GM19099 (cell line): ENCODE measurements around the gene TMEFF1.

Experiments
- POLR2A ChIP-seq: IDR thresholded peaks from 3 replicates; pipeline ENCODE4 v1.6.1; 2011; ENCODE audit warnings: low read depth; ENCODE audit not compliant: insufficient read length; ENCODE audit errors: extremely low read depth

Gene TMEFF1

GRCh38 chr9:100515578-100516494 lies 42.9 kb downstream of the TMEFF1 start:
- no peak for TF ChIP-seq POLR2A

GRCh38 chr9:100521282-100521681 lies 48.3 kb downstream of the TMEFF1 start:
- no peak for TF ChIP-seq POLR2A

GRCh38 chr9:100525563-100525962 lies 52.6 kb downstream of the TMEFF1 start:
- TF ChIP-seq POLR2A: no peak

- TF ChIP-seq POLR2A: no peak
Measured at GRCh38 chr9:100534401-100534800, 61.5 kb downstream of the TMEFF1 start.

- TF ChIP-seq POLR2A: no peak
Measured at GRCh38 chr9:100540327-100540726, 67.4 kb downstream of the TMEFF1 start.

- no peak for TF ChIP-seq POLR2A
Measured at GRCh38 chr9:100549048-100549447, 76.1 kb downstream of the TMEFF1 start.

GRCh38 chr9:100554935-100555401 lies 82.0 kb downstream of the TMEFF1 start:
- no peak for TF ChIP-seq POLR2A

- TF ChIP-seq POLR2A: no peak
Measured at GRCh38 chr9:100555471-100555870, 82.5 kb downstream of the TMEFF1 start.

GRCh38 chr9:100557053-100557452 lies 84.1 kb downstream of the TMEFF1 start:
- no peak for TF ChIP-seq POLR2A

GRCh38 chr9:100561256-100561655 lies 88.3 kb downstream of the TMEFF1 start:
- TF ChIP-seq POLR2A: no peak

- TF ChIP-seq POLR2A: no peak
Measured at GRCh38 chr9:100567856-100568255, 94.9 kb downstream of the TMEFF1 start.

GRCh38 chr9:100573655-100574260 lies 100.8 kb downstream of the TMEFF1 start:
- no peak for TF ChIP-seq POLR2A

GRCh38 chr9:100575006-100575405 lies 102.1 kb downstream of the TMEFF1 start:
- TF ChIP-seq POLR2A: no peak

GRCh38 chr9:100575765-100576386 lies 102.9 kb downstream of the TMEFF1 start:
- no peak for TF ChIP-seq POLR2A

- TF ChIP-seq POLR2A: no peak
Measured at GRCh38 chr9:100577776-100578448, 105.0 kb downstream of the TMEFF1 start, which contains the start of gene CAVIN4. CAVIN4 (plus strand) TSS chr9:100578079; CDS start chr9:100578144, 65 bp downstream.
